Neural cell (in vitro differentiated cells): ENCODE results near the gene NSMCE1. TPM values are rescaled to one million over a fixed set of nuclear protein-coding genes. Genes with fewer than 3 reads are reported as not detected.

Experiments used
- H2AFZ ChIP-seq: fragments of 200-600, 300-800 bp; sonication (generic), shearing (Covaris generic); 2 replicates; pipeline ENCODE4 v1.6.0; 2014; ENCODE audit warnings: low read depth, mild to moderate bottlenecking, antibody characterized with exemption, low read length, moderate library complexity
- H3F3A ChIP-seq: fragments of 200-600 bp; shearing (Covaris generic); 2 replicates; pipeline ENCODE4 v1.6.1; 2016; ENCODE audit warnings: mild to moderate bottlenecking, moderate library complexity, mixed read lengths, antibody characterized with exemption, low read length; ENCODE audit not compliant: insufficient read depth, poor library complexity, severe bottlenecking
- H3K27ac ChIP-seq: fragments of 200-600, 300-800 bp; sonication (generic), shearing (Covaris generic); 2 replicates; pipeline ENCODE4 v1.5.1; 2014; ENCODE audit warnings: mild to moderate bottlenecking, low read length, moderate library complexity
- H3K27me3 ChIP-seq: fragments of 300-800, 200-600 bp; sonication (generic), shearing (Covaris generic); 2 replicates; pipeline ENCODE4 v1.6.0; 2014; ENCODE audit warnings: mild to moderate bottlenecking, low read depth, low read length, moderate library complexity; ENCODE audit not compliant: insufficient read depth
- H3K36me3 ChIP-seq: fragments of 300-800, 200-600 bp; sonication (generic), shearing (Covaris generic); 2 replicates; pipeline ENCODE4 v1.5.1; 2014; ENCODE audit warnings: mild to moderate bottlenecking, antibody characterized with exemption, low read length, moderate library complexity; ENCODE audit not compliant: insufficient read depth
- H3K4me2 ChIP-seq: fragments of 300-800, 200-600 bp; sonication (generic), shearing (Covaris generic); 2 replicates; pipeline ENCODE4 v1.6.0; 2014; ENCODE audit warnings: mild to moderate bottlenecking, low read length
- H3K4me3 ChIP-seq: fragments of 300-800, 200-600 bp; sonication (generic), shearing (Covaris generic); 2 replicates; pipeline ENCODE4 v1.5.1; 2014; ENCODE audit warnings: mild to moderate bottlenecking, low read length, moderate library complexity
- H3K79me2 ChIP-seq: fragments of 200-600 bp; shearing (Covaris generic); replicated peaks from 2 replicates; pipeline ENCODE4 v1.6.0; 2014; ENCODE audit warnings: mild to moderate bottlenecking, low read length, moderate library complexity; ENCODE audit not compliant: insufficient read depth
- H3K9ac ChIP-seq: fragments of 300-800, 200-600 bp; sonication (generic), shearing (Covaris generic); 2 replicates; pipeline ENCODE4 v1.6.1; 2016; ENCODE audit warnings: mild to moderate bottlenecking, low read length, mixed read lengths
- H3K9me2 ChIP-seq: fragments of 200-600 bp; shearing (Covaris generic); 2 replicates; pipeline ENCODE4 v1.6.1; 2016; ENCODE audit warnings: mild to moderate bottlenecking, low read length, mixed read lengths; ENCODE audit not compliant: insufficient read depth
- H3K9me3 ChIP-seq: fragments of 200-600, 300-800 bp; sonication (generic), shearing (Covaris generic); 2 replicates; pipeline ENCODE4 v1.6.1; 2016; ENCODE audit warnings: mild to moderate bottlenecking, mixed run types, low read length, moderate library complexity, mixed read lengths
- H4K20me1 ChIP-seq: fragments of 200-600 bp; shearing (Covaris generic); 2 replicates; pipeline ENCODE4 v1.6.1; 2016; ENCODE audit warnings: mild to moderate bottlenecking, mixed run types; ENCODE audit not compliant: insufficient read depth
- CTCF ChIP-seq: fragments of 450-650 bp; IDR thresholded peaks from 2 replicates; pipeline ENCODE4 v1.5.1; 2014; ENCODE audit warnings: antibody characterized with exemption, mild to moderate bottlenecking, moderate library complexity; ENCODE audit not compliant: poor library complexity, severe bottlenecking
- EP300 ChIP-seq: fragments of 450-650 bp; conservative IDR thresholded peaks from 2 replicates; pipeline ENCODE4 v1.6.1; 2014; ENCODE audit warnings: antibody characterized with exemption, mild to moderate bottlenecking, moderate library complexity; ENCODE audit not compliant: poor library complexity, severe bottlenecking
- EZH2 ChIP-seq: fragments of 200-600, 300-800 bp; shearing (Covaris generic), sonication (generic); IDR thresholded peaks from 2 replicates; pipeline ENCODE4 v1.6.1; 2014; ENCODE audit warnings: antibody characterized with exemption, low read length, borderline replicate concordance, mild to moderate bottlenecking; ENCODE audit not compliant: insufficient read depth, poor library complexity, severe bottlenecking
- MXI1 ChIP-seq: fragments of 450-650 bp; conservative IDR thresholded peaks from 2 replicates; pipeline ENCODE4 v1.6.1; 2014; ENCODE audit warnings: antibody characterized with exemption, mild to moderate bottlenecking; ENCODE audit not compliant: poor library complexity, severe bottlenecking
- POLR2AphosphoS5 ChIP-seq: IDR thresholded peaks from 2 replicates; pipeline ENCODE4 v1.6.1; 2012
- RAD21 ChIP-seq: fragments of 450-650 bp; conservative IDR thresholded peaks from 2 replicates; pipeline ENCODE4 v1.6.1; 2014; ENCODE audit warnings: antibody characterized with exemption, mild to moderate bottlenecking, moderate library complexity
- REST ChIP-seq: IDR thresholded peaks from 2 replicates; pipeline ENCODE4 v1.6.1; 2012; ENCODE audit warnings: borderline replicate concordance
- SMC3 ChIP-seq: fragments of 450-650 bp; conservative IDR thresholded peaks from 2 replicates; pipeline ENCODE4 v1.6.1; 2014; ENCODE audit warnings: antibody characterized with exemption, mild to moderate bottlenecking, moderate library complexity; ENCODE audit not compliant: poor library complexity
- TAF1 ChIP-seq: IDR thresholded peaks from 2 replicates; pipeline ENCODE4 v1.6.1; 2012; ENCODE audit warnings: low read depth
- polyA plus RNA-seq: library from polyadenylated mRNA; depleted of rRNA; stranded (reverse); fragments of >200 nt; gene quantifications from 2 replicates; pipeline ENCODE4 v1.2.3, GENCODE V29; 2014

Gene NSMCE1
- polyA plus RNA-seq, 1 donor from 2014 or later = 11.5 TPM

GRCh38 chr16:27242398-27242797, 26.2 kb downstream of the NSMCE1 start:
- H3K27me3 ChIP-seq = no peaks in the 10 kb centered on the region
- no peaks in the 10 kb centered on the region for H4K20me1 ChIP-seq
- no peak overlapping the region for H3K4me2 ChIP-seq
- no peaks in the 10 kb centered on the region for H3K36me3 ChIP-seq
- no peaks in the 10 kb centered on the region for H3K79me2 ChIP-seq
- no peak for TF ChIP-seq REST
- no peak for TF ChIP-seq EZH2
- no peak for TF ChIP-seq TAF1
- no peak for TF ChIP-seq RAD21
- TF ChIP-seq POLR2AphosphoS5 = no peak
- no peak for TF ChIP-seq CTCF
- no peak for TF ChIP-seq EP300
- TF ChIP-seq MXI1 = no peak
- TF ChIP-seq SMC3 = no peak
- no peak overlapping the region for H3K27ac ChIP-seq
- H3K9me2 ChIP-seq = no peaks in the 10 kb centered on the region
- H3K4me3 ChIP-seq = no peak overlapping the region
- no peak overlapping the region for H2AFZ ChIP-seq
- H3K9me3 ChIP-seq = no peaks in the 10 kb centered on the region
- H3K9ac ChIP-seq = no peak overlapping the region
- H3F3A ChIP-seq = no peaks in the 10 kb centered on the region

- H3K79me2 ChIP-seq = no peaks in the 10 kb centered on the region
- H3F3A ChIP-seq = no peaks in the 10 kb centered on the region
- no peaks in the 10 kb centered on the region for H4K20me1 ChIP-seq
- H3K4me2 ChIP-seq = no peak overlapping the region
- no peaks in the 10 kb centered on the region for H3K9me3 ChIP-seq
- no peak for TF ChIP-seq TAF1
- TF ChIP-seq RAD21 = no peak
- no peak for TF ChIP-seq MXI1
- no peak for TF ChIP-seq POLR2AphosphoS5
- no peak for TF ChIP-seq REST
- no peak for TF ChIP-seq CTCF
- TF ChIP-seq SMC3 = no peak
- no peak for TF ChIP-seq EZH2
- TF ChIP-seq EP300 = no peak
- no peak overlapping the region for H3K27ac ChIP-seq
- no peak overlapping the region for H3K9ac ChIP-seq
- no peaks in the 10 kb centered on the region for H3K36me3 ChIP-seq
- H2AFZ ChIP-seq = no peak overlapping the region
- no peaks in the 10 kb centered on the region for H3K27me3 ChIP-seq
- H3K9me2 ChIP-seq = no peaks in the 10 kb centered on the region
- no peak overlapping the region for H3K4me3 ChIP-seq
Measured at GRCh38 chr16:27241658-27242057, 26.9 kb downstream of the NSMCE1 start.
